HG03064 (cell line): ENCODE results near the gene TRIM60.
"Not testable (repeated sequence)": the region's sequence is repeated elsewhere in the genome, so short reads cannot be mapped to it uniquely, and the experiment has no call there.

Experiments
- ATAC-seq: cut with Tn5 transposase; IDR thresholded peaks from one replicate; pipeline ENCODE4 v1.9.1; 2021; ENCODE audit warnings: low read depth; ENCODE audit not compliant: unreplicated experiment

Gene TRIM60

GRCh38 chr4:165031436-165032211 lies at the start of gene TRIM60:
Gene TRIM60 (plus strand): TSS chr4:165031999. CDS start chr4:165040073, 8,074 bp downstream.
- ATAC-seq: no peak

DNA sequence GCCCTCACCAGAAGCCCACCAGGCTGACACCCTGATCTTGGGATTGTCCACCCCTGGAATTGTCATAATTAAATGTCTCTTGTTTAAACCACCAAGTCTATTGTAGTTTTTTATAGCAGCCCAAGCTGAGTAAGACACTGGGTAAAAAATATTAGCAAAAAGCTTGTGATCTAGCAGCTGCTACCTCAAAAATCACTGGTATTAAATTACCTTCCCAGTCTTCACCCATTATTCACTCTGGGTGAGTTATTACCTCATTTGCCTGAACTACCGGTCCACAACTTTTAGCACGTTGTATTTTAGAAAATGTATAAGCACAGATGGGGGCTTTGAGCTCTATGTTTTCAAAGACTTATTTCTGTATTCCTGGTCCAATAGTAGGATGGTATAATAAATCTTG lies 42.3 kb upstream of the TRIM60 start:
- ATAC-seq: no peak

DNA sequence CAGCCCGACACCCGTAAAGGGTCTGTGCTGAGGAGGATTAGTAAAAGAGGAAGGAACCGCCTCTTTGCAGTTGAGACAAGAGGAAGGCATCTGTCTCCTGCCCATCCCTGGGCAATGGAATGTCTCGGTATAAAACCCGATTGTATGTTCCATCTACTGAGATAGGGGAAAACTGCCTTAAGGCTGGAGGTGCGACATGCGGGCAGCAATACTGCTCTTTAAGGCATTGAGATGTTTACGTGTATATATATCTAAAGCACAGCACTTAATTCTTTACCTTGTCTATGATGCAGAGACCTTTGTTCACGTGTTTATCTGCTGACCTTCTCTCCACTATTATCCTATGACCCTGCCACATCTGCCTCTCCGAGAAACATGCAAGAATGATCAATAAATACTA lies 41.0 kb upstream of the TRIM60 start:
- not testable (repeated sequence) for ATAC-seq

DNA sequence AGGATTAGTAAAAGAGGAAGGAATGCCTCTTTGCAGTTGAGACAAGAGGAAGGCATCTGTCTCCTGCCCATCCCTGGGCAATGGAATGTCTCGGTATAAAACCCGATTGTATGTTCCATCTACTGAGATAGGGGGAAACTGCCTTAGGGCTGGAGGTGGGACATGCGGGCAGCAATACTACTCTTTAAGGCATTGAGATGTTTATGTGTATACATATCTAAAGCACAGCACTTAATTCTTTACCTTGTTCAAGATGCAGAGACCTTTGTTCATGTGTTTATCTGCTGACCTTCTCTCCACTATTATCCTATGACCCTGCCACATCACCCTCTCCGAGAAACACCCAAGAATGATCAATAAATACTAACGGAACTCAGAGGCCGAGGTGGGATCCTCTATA lies 35.7 kb upstream of the TRIM60 start:
- ATAC-seq: not testable (repeated sequence)

GRCh38 chr4:164997324-164997723 lies 34.5 kb upstream of the TRIM60 start:
- no peak for ATAC-seq

- ATAC-seq: no peak
Measured at GRCh38 chr4:164997941-164998340, 33.9 kb upstream of the TRIM60 start.

- not testable (repeated sequence) for ATAC-seq
Measured at GRCh38 chr4:164998526-164999080, 33.2 kb upstream of the TRIM60 start.

DNA sequence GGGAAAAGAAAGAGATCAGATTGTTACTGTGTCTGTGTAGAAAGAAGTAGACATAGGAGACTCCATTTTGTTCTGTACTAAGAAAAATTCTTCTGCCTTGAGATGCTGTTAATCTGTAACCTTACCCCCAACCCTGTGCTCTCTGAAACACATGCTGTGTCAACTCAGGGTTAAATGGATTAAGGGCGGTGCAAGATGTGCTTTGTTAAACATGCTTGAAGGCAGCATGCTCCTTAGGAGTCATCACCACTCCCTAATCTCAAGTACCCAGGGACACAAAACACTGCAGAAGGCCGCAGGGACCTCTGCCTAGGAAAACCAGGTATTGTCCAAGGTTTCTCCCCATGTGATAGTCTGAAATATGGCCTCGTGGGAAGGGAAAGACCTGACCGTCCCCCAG lies 29.8 kb upstream of the TRIM60 start:
- ATAC-seq: not testable (repeated sequence)

DNA sequence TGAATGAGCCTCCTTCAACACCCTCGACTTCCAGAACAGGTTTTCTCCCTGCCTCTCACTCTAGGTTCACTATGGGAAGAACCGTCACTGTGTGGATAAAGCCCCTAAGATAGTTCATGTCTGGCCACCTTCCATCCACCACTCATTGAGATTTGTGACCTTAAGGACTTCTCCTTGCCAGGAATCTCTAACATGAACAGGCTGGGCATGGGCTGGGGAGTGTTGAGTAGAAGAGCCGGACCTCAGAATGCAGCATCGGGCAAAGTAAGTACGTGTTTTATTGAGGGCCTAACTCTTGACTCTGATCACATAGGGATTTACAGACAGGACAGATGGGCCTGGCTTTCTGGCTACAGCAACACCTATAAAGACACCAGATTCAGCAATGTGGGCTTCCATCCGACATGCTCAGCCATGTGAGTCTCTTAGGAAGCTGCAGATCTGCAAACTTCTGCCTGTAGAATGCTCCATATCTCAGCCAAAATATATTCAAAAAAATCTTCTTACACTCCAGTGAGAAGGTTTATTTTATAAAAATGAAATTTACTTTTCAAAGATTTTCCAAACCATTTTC lies 26.4 kb upstream of the TRIM60 start:
- no peak for ATAC-seq

DNA sequence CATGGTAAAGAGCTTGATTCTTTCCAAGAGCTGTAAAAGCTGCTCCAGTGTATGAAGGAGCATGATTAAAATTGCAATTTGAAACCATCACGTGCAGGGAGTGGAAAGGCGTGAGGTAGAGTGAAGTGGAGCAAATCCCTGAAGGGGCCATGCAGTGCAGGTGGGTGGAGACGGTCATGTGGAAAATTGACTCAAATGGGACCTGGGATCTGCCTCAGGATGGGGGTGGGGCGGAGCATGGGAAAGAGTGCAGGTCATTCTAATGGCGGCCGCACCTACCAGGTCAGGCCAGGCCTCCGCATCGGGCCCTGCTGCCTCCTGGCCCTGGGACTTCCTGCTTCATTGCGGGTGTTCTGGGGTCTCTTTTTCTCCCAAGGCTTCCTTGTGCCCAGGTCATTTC lies 25.3 kb upstream of the TRIM60 start:
- ATAC-seq: no peak

- ATAC-seq: no peak
Measured at GRCh38 chr4:165006886-165007285, 24.9 kb upstream of the TRIM60 start.

- ATAC-seq: no peak
Measured at GRCh38 chr4:165009493-165010227, 22.1 kb upstream of the TRIM60 start.

DNA sequence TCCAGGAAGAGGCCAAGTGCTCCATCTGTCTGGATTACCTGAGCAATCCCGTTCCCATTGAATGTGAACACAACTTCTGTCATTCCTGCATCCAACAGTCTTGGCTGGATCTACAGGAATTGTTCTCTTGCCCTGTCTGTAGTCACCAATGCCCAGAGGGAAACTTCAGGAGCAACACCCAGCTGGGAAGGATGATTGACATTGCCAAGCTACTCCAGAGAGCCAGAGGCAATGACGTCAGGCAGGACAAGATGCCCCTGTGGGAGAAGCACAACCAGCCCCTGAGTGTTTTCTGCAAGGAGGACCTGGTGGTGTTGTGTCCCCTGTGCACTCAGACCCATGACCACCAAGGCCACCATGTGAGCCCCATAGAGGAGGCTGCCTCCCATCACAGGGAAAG lies 21.3 kb upstream of the TRIM60 start:
- ATAC-seq: no peak

DNA sequence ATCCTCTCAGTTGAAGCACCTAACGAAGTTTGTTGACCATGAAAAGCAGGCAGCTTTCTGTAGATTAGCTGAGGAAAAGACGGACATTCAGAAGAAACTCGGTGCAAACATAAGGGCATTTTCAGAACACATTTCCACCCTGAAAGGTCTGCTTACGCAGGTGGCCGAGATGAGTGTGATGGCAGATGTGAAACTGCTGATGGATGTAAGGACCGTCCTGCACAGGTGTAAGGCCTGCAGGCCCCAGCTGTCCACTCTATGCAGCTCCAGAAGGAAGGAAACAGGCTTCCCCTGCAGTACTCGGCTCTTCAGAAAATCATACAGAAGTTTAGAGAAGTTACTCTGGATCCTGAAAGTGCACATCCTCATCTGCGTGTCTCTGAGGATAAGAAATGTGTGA lies 20.8 kb upstream of the TRIM60 start:
- ATAC-seq: no peak

- no peak for ATAC-seq
Measured at GRCh38 chr4:165011403-165011802, 20.4 kb upstream of the TRIM60 start.

GRCh38 chr4:165013691-165014090 lies 18.1 kb upstream of the TRIM60 start:
- ATAC-seq: no peak

GRCh38 chr4:165016971-165017370 lies 14.8 kb upstream of the TRIM60 start:
- no peak for ATAC-seq

DNA sequence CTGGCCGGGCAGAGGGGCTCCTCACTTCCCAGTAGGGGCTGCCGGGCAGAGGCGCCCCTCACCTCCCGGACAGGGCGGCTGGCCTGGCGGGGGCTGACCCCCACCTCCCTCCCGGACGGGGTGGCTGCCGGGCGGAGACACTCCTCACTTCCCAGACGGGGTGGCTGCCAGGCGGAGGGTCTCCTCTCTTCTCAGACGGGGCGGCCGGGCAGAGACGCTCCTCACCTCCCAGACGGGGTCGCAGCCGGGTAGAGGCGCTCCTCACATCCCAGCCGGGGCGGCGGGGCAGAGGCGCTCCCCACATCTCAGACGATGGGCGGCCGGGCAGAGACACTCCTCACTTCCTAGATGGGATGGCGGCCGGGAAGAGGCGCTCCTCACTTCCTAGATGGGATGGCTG lies 11.8 kb upstream of the TRIM60 start:
- ATAC-seq: not testable (repeated sequence)

GRCh38 chr4:165025782-165026181 lies 6.0 kb upstream of the TRIM60 start:
- ATAC-seq: not testable (repeated sequence)

DNA sequence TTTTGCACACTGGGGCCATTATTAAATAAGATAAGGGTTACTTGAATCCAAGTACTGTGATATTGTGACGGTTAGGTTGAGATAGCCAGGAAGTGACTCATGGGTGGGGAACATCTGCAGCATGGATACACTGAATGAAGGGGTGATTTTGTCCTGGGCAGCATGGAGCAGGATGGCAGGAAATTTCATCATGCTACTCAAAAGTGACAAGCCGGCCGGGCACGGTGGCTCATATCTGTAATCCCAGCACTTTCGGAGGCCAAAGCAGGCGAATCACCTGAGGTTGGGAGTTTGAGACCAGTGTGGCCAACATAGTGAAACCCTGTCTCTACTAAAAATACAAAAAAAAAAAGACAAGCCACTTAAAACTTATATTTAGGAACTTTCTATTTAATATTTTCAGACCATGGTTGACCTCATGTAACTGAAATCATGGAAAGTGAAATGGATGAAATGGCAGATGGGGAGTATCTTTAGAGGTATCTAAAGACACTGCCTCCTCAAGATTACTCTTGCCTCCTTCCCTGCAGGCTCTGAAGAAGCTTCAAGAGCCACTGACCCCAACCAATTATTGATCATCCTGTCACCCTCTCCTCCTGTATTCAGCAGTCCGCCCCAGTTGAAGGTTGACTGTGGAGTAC lies 3.9 kb upstream of the TRIM60 start:
- ATAC-seq: no peak

DNA sequence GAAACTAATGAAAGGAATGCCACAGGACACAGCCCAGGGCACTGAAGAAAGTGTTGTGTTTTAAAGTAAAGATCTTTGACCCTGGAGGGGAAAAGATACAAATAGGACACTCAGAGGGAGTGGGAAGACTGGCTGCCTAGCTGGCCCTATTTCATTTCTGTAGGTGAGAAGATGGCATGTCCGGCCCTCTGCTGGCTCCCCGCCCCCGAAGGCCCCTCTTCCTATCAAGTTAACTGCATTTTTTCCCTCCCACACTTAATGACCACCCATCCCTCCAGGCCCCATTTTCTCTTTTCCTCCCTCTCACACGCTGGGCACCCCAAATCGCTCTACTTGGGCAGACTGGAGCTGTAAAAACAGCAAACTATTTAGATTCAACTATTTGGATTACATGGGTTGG lies 16.4 kb downstream of the TRIM60 start:
- no peak for ATAC-seq
